ENCODE results near the gene GPRIN2.
"Not testable (repeated sequence)": the region's sequence is repeated elsewhere in the genome, so short reads cannot be mapped to it uniquely, and the experiment has no call there.

Gene GPRIN2

GRCh38 chr10:46565591-46566332 lies 9.3 kb upstream of the GPRIN2 start:
- not testable (repeated sequence) for DNase-seq

- no peak for DNase-seq
Observed at GRCh38 chr10:46560952-46561351, 4.5 kb upstream of the GPRIN2 start.

GRCh38 chr10:46560381-46560780 lies 3.9 kb upstream of the GPRIN2 start:
- no peak for DNase-seq

GRCh38 chr10:46559231-46559671 lies 2.8 kb upstream of the GPRIN2 start:
- DNase-seq = no peak

- no peak for DNase-seq
Observed at GRCh38 chr10:46558392-46559185, 2.1 kb upstream of the GPRIN2 start.

GRCh38 chr10:46558122-46558391 lies 1.6 kb upstream of the GPRIN2 start:
- DNase-seq = no peak

GRCh38 chr10:46557319-46558121 lies 1.1 kb upstream of the GPRIN2 start:
- DNase-seq = no peak

- DNase-seq = no peak
Observed at GRCh38 chr10:46555713-46556514, 544 bp downstream of the GPRIN2 start.

- no peak for DNase-seq
Observed at GRCh38 chr10:46555366-46555712, 1.1 kb downstream of the GPRIN2 start.

GRCh38 chr10:46554166-46554781 lies 2.2 kb downstream of the GPRIN2 start:
- no peak for DNase-seq

- DNase-seq = no peak
Observed at GRCh38 chr10:46553238-46554049, 3.0 kb downstream of the GPRIN2 start.

GRCh38 chr10:46552526-46553237 lies 3.8 kb downstream of the GPRIN2 start:
- DNase-seq = no peak

GRCh38 chr10:46551701-46552525 lies 4.5 kb downstream of the GPRIN2 start:
- DNase-seq = no peak

- DNase-seq = no peak
Observed at GRCh38 chr10:46550795-46551700, 5.4 kb downstream of the GPRIN2 start.

GRCh38 chr10:46550076-46550790 lies 6.2 kb downstream of the GPRIN2 start:
- DNase-seq = no peak

GRCh38 chr10:46549171-46550075 lies 7.0 kb downstream of the GPRIN2 start:
- DNase-seq = no peak

- DNase-seq = no peak
Observed at GRCh38 chr10:46548498-46549090, 7.9 kb downstream of the GPRIN2 start.

Measured in SIG-M5 (cell line).